ENCODE results near the gene ARPC4.

ARPC4 gene

DNA sequence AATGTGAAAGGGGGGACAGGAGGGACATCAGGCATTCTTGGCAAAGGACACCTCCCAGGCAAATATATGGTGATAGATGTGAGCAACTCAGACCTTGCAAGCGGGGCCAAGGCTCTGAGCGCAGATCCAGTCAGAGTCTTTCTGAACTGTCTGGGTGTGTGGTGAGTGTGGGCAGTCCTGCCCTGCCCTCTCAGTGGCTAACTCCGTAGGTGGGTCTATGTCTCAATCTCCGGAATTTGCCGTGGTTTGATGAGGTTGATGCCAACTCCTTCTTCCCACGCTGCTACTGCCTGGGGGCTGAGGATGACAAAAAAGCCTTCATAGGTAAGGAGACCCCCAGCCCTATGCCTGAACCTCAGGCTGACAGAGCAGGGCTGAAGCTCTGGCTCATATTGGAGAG, 24.6 kb downstream of the ARPC4 start:
- no peaks in the 10 kb centered on the region for H3K4me1 ChIP-seq (ENCODE audit: control insufficient read depth in 2 of 2, insufficient read depth in 2 of 2, low read length in 2 of 2)
- no peak overlapping the region for H3K27ac ChIP-seq (ENCODE audit: low read depth in 2 of 2, low read length in 2 of 2)
- no peak overlapping the region for H3K9ac ChIP-seq (ENCODE audit: low read depth in 1 of 2, low read length in 2 of 2)
- H3K27me3 ChIP-seq (ENCODE audit: control insufficient read depth in 2 of 2, insufficient read depth in 2 of 2, low read length in 2 of 2), result no peaks in the 10 kb centered on the region
- H3K36me3 ChIP-seq (ENCODE audit: control insufficient read depth in 2 of 2, insufficient read depth in 2 of 2, low read length in 2 of 2), result peaks cover 10 to 13% of the 10 kb centered on the region in 2 donors
- H3K9me3 ChIP-seq (ENCODE audit: control insufficient read depth in 2 of 2, low read length in 2 of 2), result no peaks in the 10 kb centered on the region
- no peak overlapping the region for H3K4me3 ChIP-seq (ENCODE audit: low read length in 2 of 2)

DNA sequence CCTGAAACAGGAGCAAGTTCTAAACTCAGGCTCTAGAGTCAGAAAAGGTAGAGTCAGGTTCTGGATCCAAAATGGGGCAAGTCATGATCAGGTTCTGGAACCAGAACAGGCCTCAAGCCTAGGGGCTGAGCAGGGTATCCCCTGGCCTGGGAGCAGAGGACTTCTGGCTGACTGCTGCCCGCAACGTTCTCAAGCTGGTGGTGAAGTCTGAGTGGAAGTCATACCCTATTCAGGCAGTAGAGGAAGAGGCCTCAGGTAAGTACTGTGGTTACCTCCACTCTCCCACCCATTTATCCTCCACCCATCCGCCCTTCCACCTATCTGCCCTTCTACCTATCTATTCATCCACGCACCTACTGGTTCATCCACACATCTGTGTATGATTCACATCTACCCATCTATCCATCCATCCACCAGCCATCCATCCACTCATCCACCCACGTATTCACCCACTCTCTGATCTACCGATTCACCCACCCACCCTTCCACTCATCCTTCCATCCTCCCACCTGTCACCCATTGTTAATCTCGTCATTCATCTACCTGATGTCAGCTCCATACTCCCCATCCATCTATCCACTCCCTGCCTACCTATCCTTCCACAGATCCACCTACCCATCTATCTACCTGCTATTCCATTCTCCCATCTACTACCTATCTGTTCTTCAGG, 25.9 kb downstream of the ARPC4 start:
- H3K27me3 ChIP-seq (ENCODE audit: control insufficient read depth in 2 of 2, insufficient read depth in 2 of 2, low read length in 2 of 2), result no peaks in the 10 kb centered on the region
- no peak overlapping the region for H3K4me3 ChIP-seq (ENCODE audit: low read length in 2 of 2)
- no peak overlapping the region for H3K9ac ChIP-seq (ENCODE audit: low read depth in 1 of 2, low read length in 2 of 2)
- no peaks in the 10 kb centered on the region for H3K4me1 ChIP-seq (ENCODE audit: control insufficient read depth in 2 of 2, insufficient read depth in 2 of 2, low read length in 2 of 2)
- H3K36me3 ChIP-seq (ENCODE audit: control insufficient read depth in 2 of 2, insufficient read depth in 2 of 2, low read length in 2 of 2), result peaks cover 6 to 8% of the 10 kb centered on the region in 2 donors
- no peaks in the 10 kb centered on the region for H3K9me3 ChIP-seq (ENCODE audit: control insufficient read depth in 2 of 2, low read length in 2 of 2)
- no peak overlapping the region for H3K27ac ChIP-seq (ENCODE audit: low read depth in 2 of 2, low read length in 2 of 2)

DNA sequence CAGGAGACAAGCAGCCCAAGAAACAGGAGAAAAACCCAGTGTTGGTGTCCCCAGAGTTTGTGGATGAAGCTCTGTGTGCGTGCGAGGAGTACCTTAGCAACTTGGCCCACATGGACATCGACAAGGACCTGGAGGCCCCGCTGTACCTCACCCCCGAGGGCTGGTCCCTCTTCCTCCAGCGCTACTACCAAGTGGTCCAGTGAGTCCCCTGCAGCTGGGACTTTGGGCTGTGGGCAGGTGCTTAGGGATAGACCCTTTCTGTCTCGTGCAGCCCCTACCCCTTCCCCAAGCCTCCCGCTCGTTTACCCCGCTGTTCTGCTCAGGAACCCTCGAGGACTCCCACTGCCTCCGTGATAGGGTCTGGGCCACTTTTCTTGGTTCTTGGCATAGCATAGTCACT, 27.7 kb downstream of the ARPC4 start:
- Histone ChIP-seq H3K27ac (ENCODE audit: low read depth in 2 of 2, low read length in 2 of 2) (no peak overlapping the region), H3K9ac (ENCODE audit: low read depth in 1 of 2, low read length in 2 of 2) (no peak overlapping the region)

DNA sequence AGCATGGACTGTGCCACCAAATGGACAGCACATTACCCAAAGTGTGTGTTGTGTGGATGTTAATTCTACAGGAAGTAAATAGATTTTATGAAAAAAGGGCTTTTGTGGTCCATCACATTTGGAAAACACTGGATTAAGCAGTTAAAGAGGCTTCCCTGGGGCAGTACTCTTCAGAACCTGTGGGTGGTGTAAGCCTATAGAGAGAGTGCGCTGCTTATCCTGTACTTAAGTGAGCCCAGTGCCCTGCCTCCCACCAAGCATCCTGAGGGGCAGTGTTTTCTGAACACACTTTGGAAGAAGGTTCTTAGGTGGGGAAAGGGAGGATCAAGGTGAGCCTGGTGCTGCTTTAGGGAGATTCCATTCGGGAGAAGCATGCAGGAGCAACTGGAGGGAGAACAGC, 28.1 kb downstream of the ARPC4 start:
- H3K9ac ChIP-seq (ENCODE audit: low read depth in 1 of 2, low read length in 2 of 2), result no peak overlapping the region
- H3K4me1 ChIP-seq (ENCODE audit: control insufficient read depth in 2 of 2, insufficient read depth in 2 of 2, low read length in 2 of 2), result no peaks in the 10 kb centered on the region
- peaks cover 6 to 8% of the 10 kb centered on the region in 2 donors for H3K36me3 ChIP-seq (ENCODE audit: control insufficient read depth in 2 of 2, insufficient read depth in 2 of 2, low read length in 2 of 2)
- H3K4me3 ChIP-seq (ENCODE audit: low read length in 2 of 2), result no peak overlapping the region
- no peak overlapping the region for H3K27ac ChIP-seq (ENCODE audit: low read depth in 2 of 2, low read length in 2 of 2)
- H3K27me3 ChIP-seq (ENCODE audit: control insufficient read depth in 2 of 2, insufficient read depth in 2 of 2, low read length in 2 of 2), result no peaks in the 10 kb centered on the region
- H3K9me3 ChIP-seq (ENCODE audit: control insufficient read depth in 2 of 2, low read length in 2 of 2), result no peaks in the 10 kb centered on the region

More for the DNA sequence above, 27.7 kb downstream of the ARPC4 start:
- no peak overlapping the region for H3K4me3 ChIP-seq (ENCODE audit: low read length in 2 of 2)
- no peaks in the 10 kb centered on the region for H3K27me3 ChIP-seq (ENCODE audit: control insufficient read depth in 2 of 2, insufficient read depth in 2 of 2, low read length in 2 of 2)
- H3K4me1 ChIP-seq (ENCODE audit: control insufficient read depth in 2 of 2, insufficient read depth in 2 of 2, low read length in 2 of 2), result no peaks in the 10 kb centered on the region
- H3K36me3 ChIP-seq (ENCODE audit: control insufficient read depth in 2 of 2, insufficient read depth in 2 of 2, low read length in 2 of 2), result peaks cover 6 to 8% of the 10 kb centered on the region in 2 donors
- H3K9me3 ChIP-seq (ENCODE audit: control insufficient read depth in 2 of 2, low read length in 2 of 2), result no peaks in the 10 kb centered on the region

DNA sequence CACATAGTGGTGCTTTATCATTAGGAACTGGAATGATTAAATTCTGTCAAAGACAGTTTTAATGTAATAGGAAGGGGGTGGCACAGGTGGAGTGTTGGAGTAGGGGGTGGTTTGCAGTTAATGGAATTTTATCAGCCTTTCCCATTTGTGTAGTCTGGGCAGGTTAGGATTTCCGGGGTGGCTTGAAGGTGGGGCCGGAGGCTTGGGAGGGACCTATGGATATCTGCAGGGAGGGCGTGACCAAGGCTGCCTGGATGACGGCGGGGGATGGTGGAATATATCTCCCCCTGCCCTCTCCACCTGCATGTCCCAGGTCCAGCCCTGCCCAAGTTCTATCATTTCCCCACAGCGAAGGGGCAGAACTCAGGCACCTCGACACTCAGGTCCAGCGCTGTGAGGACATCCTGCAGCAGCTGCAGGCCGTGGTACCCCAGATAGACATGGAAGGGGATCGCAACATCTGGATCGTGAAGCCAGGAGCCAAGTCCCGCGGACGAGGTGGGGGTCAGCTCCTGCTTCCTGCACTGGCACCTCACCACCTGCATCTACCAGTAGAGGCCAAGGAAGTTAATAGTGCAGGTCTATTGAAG, 32.7 kb downstream of the ARPC4 start:
- no peak overlapping the region for H3K9ac ChIP-seq (ENCODE audit: low read depth in 1 of 2, low read length in 2 of 2)
- H3K27ac ChIP-seq (ENCODE audit: low read depth in 2 of 2, low read length in 2 of 2), result no peak overlapping the region
- H3K4me1 ChIP-seq (ENCODE audit: control insufficient read depth in 2 of 2, insufficient read depth in 2 of 2, low read length in 2 of 2), result no peaks in the 10 kb centered on the region
- H3K9me3 ChIP-seq (ENCODE audit: control insufficient read depth in 2 of 2, low read length in 2 of 2), result no peaks in the 10 kb centered on the region
- peaks cover 2 to 3% of the 10 kb centered on the region in 2 donors for H3K36me3 ChIP-seq (ENCODE audit: control insufficient read depth in 2 of 2, insufficient read depth in 2 of 2, low read length in 2 of 2)
- H3K27me3 ChIP-seq (ENCODE audit: control insufficient read depth in 2 of 2, insufficient read depth in 2 of 2, low read length in 2 of 2), result no peaks in the 10 kb centered on the region
- no peak overlapping the region for H3K4me3 ChIP-seq (ENCODE audit: low read length in 2 of 2)

DNA sequence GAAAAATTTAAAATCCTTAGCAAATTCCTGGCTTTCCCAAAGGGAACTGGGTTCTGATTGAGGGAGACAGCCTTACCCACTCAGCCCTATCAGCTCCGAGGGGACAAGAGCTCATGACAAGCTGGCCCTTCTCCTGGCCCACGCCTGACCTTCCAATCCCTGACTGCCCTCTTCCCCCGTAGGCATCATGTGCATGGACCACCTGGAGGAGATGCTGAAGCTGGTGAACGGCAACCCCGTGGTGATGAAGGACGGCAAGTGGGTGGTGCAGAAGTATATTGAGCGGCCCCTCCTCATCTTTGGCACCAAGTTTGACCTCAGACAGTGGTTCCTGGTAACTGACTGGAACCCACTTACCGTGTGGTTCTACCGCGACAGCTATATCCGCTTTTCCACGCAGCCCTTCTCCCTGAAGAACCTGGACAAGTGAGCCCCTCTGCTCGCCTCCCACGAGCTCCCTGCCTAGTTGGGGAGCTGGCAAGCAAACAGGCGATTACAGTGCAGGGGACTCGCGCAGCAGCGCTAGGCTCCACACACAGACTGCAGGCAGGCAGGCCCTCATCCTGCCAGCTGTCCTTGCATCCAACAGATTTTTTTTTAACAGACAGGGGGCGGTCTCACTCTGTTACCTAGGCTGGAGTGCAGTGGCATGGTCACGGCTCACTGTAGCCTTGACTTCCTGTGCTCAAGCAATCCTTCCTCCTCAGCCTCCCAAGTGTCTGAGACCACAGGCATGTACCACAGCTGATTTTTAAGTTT, 34.1 kb downstream of the ARPC4 start:
- no peaks in the 10 kb centered on the region for H3K4me1 ChIP-seq (ENCODE audit: control insufficient read depth in 2 of 2, insufficient read depth in 2 of 2, low read length in 2 of 2)
- H3K27ac ChIP-seq (ENCODE audit: low read depth in 2 of 2, low read length in 2 of 2), result no peak overlapping the region
- no peaks in the 10 kb centered on the region for H3K27me3 ChIP-seq (ENCODE audit: control insufficient read depth in 2 of 2, insufficient read depth in 2 of 2, low read length in 2 of 2)
- no peak overlapping the region for H3K9ac ChIP-seq (ENCODE audit: low read depth in 1 of 2, low read length in 2 of 2)
- peaks cover 2 to 8% of the 10 kb centered on the region in 2 donors for H3K36me3 ChIP-seq (ENCODE audit: control insufficient read depth in 2 of 2, insufficient read depth in 2 of 2, low read length in 2 of 2)
- no peaks in the 10 kb centered on the region for H3K9me3 ChIP-seq (ENCODE audit: control insufficient read depth in 2 of 2, low read length in 2 of 2)
- no peak overlapping the region for H3K4me3 ChIP-seq (ENCODE audit: low read length in 2 of 2)

DNA sequence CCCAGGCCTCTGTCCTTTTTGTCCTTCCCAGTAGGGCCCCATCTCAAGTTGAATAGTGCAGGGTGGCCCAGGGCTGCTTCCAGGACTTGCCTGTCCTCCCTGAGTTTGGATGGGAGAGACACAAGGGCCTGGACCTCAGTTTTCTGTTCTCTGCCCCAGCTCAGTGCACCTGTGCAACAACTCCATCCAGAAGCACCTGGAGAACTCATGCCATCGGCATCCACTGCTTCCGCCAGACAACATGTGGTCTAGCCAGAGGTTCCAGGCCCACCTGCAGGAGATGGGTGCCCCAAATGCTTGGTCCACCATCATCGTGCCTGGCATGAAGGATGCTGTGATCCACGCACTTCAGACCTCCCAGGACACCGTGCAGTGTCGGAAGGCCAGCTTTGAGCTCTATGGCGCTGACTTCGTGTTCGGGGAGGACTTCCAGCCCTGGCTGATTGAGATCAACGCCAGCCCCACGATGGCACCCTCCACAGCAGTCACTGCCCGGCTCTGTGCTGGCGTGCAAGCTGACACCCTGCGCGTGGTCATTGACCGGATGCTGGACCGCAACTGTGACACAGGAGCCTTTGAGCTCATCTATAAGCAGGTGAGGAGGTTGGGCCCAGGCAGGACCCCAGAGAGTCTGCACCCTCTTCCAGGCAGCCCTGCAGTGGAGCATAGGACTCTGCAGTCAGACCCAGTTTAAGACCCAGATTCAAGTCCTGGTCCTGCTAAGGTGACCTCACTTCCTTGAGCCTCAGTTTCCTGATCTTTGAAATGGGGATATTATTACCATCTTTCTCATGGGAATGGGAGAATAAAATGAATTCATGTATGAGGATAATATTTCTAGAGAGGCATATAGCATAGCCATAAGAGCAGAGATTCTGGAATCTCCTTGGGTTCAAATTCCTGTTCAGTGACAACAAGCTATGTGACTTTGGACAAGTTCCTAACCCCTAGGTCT, 36.2 kb downstream of the ARPC4 start:
- no peaks in the 10 kb centered on the region for H3K9me3 ChIP-seq (ENCODE audit: control insufficient read depth in 2 of 2, low read length in 2 of 2)
- H3K4me1 ChIP-seq (ENCODE audit: control insufficient read depth in 2 of 2, insufficient read depth in 2 of 2, low read length in 2 of 2), result no peaks in the 10 kb centered on the region
- peaks cover 10 to 21% of the 10 kb centered on the region in 2 donors for H3K36me3 ChIP-seq (ENCODE audit: control insufficient read depth in 2 of 2, insufficient read depth in 2 of 2, low read length in 2 of 2)
- no peaks in the 10 kb centered on the region for H3K27me3 ChIP-seq (ENCODE audit: control insufficient read depth in 2 of 2, insufficient read depth in 2 of 2, low read length in 2 of 2)
- H3K27ac ChIP-seq (ENCODE audit: low read depth in 2 of 2, low read length in 2 of 2), result no peak overlapping the region
- no peak overlapping the region for H3K4me3 ChIP-seq (ENCODE audit: low read length in 2 of 2)
- no peak overlapping the region for H3K9ac ChIP-seq (ENCODE audit: low read depth in 1 of 2, low read length in 2 of 2)

DNA sequence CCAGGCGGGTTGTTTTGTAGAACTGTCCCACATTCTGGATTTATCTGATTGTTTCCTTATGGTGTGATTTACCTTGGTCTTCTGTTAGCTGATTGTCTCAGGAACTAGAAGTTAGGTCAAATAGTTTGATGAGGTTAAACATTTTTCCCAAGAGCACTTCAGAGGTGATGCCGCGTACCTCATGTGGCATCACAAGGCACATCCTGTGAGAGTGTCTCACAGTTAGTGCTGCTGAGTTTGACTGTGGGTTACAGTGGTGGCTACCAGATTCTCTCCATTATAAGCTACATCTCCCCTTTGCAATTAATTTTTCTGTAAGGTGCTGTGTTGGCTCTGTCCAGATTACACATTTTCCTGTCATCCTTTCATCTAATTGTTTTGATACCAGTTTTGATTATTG, 38.4 kb downstream of the ARPC4 start:
- no peak overlapping the region for H3K9ac ChIP-seq (ENCODE audit: low read depth in 1 of 2, low read length in 2 of 2)
- H3K27ac ChIP-seq (ENCODE audit: low read depth in 2 of 2, low read length in 2 of 2), result no peak overlapping the region
- H3K4me1 ChIP-seq (ENCODE audit: control insufficient read depth in 2 of 2, insufficient read depth in 2 of 2, low read length in 2 of 2), result no peaks in the 10 kb centered on the region
- no peaks in the 10 kb centered on the region for H3K9me3 ChIP-seq (ENCODE audit: control insufficient read depth in 2 of 2, low read length in 2 of 2)
- H3K36me3 ChIP-seq (ENCODE audit: control insufficient read depth in 2 of 2, insufficient read depth in 2 of 2, low read length in 2 of 2), result peaks cover 28 to 32% of the 10 kb centered on the region in 2 donors
- no peaks in the 10 kb centered on the region for H3K27me3 ChIP-seq (ENCODE audit: control insufficient read depth in 2 of 2, insufficient read depth in 2 of 2, low read length in 2 of 2)
- H3K4me3 ChIP-seq (ENCODE audit: low read length in 2 of 2), result no peak overlapping the region

DNA sequence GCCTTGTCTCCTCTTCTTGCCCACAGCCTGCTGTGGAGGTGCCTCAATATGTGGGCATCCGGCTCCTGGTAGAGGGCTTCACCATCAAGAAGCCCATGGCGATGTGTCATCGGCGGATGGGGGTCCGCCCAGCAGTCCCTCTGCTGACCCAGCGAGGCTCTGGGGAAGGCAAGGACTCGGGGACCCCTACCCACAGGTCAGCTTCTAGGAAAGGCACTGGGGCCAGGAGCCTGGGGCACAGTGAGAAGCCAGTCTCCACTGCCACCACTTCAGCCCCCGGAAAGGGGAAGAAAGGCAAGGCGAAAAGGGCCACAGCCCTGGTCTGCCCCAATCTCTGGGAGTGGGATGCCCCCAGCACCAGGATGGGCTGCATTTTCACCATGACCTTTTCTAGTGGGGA, 40.2 kb downstream of the ARPC4 start:
- Histone ChIP-seq H3K4me3 (ENCODE audit: low read length in 2 of 2) (no peak overlapping the region), H3K4me1 (ENCODE audit: control insufficient read depth in 2 of 2, insufficient read depth in 2 of 2, low read length in 2 of 2) (no peaks in the 10 kb centered on the region), H3K27ac (ENCODE audit: low read depth in 2 of 2, low read length in 2 of 2) (no peak overlapping the region), H3K27me3 (ENCODE audit: control insufficient read depth in 2 of 2, insufficient read depth in 2 of 2, low read length in 2 of 2) (no peaks in the 10 kb centered on the region), H3K36me3 (ENCODE audit: control insufficient read depth in 2 of 2, insufficient read depth in 2 of 2, low read length in 2 of 2) (peaks cover 34 to 37% of the 10 kb centered on the region in 2 donors), H3K9ac (ENCODE audit: low read depth in 1 of 2, low read length in 2 of 2) (no peak overlapping the region), H3K9me3 (ENCODE audit: control insufficient read depth in 2 of 2, low read length in 2 of 2) (no peaks in the 10 kb centered on the region)

Data from mucosa of rectum (tissue), 2 donors.